H1 (cell line): ENCODE measurements around the gene PDIA6. TPM values are rescaled to one million over a fixed set of nuclear protein-coding genes. Genes with fewer than 3 reads are reported as not detected.

Experiments
- ASH2L ChIP-seq: fragments of 200-600, 300-600 bp; sonication (generic); IDR thresholded peaks from one replicate; pipeline ENCODE4 v1.7.1; 2017; ENCODE audit warnings: low read length
- BRCA1 ChIP-seq: IDR thresholded peaks from 2 replicates; pipeline ENCODE4 v1.6.1; 2012; ENCODE audit warnings: low read depth, low read length, improper control_type of control experiment
- EGR1 ChIP-seq: IDR thresholded peaks from 2 replicates; pipeline ENCODE4 v1.6.1; 2011; ENCODE audit warnings: low read depth, low read length, borderline replicate concordance
- FOSL1 ChIP-seq: IDR thresholded peaks from 2 replicates; pipeline ENCODE4 v1.6.1; 2011; ENCODE audit warnings: mild to moderate bottlenecking, low read depth, low read length, moderate library complexity; ENCODE audit not compliant: insufficient read depth
- KDM4A ChIP-seq: IDR thresholded peaks from one replicate; pipeline ENCODE4 v1.7.1; 2012; ENCODE audit warnings: low read depth, mild to moderate bottlenecking, moderate library complexity, low read length, inconsistent platforms; ENCODE audit not compliant: severe bottlenecking
- POLR2A ChIP-seq, 2 experiments: IDR thresholded peaks; 1 replicate in 1 of 2; 2 replicates in 1 of 2; pipeline ENCODE4 v1.6.1; 2011; ENCODE audit warnings: low read depth in 2 of 2, low read length in 2 of 2, mild to moderate bottlenecking in 2 of 2; ENCODE audit errors: control extremely low read depth in 1 of 2
- SIX5 ChIP-seq: IDR thresholded peaks from 2 replicates; pipeline ENCODE4 v1.6.1; 2011; ENCODE audit warnings: mild to moderate bottlenecking, low read depth, low read length
- ZNF274 ChIP-seq: IDR thresholded peaks from 2 replicates; pipeline ENCODE4 v1.7.0; 2012; ENCODE audit warnings: low read length, borderline replicate concordance; ENCODE audit errors: extremely low read depth
- polyA plus RNA-seq, 7 experiments: library from polyadenylated mRNA; depleted of rRNA in 3 of 7; stranded (reverse) in 5 of 7; unstranded in 2 of 7; fragments of >200 nt in 5 of 7; fragments of 200-250 nt in 2 of 7; gene quantifications; 1 replicate in 5 of 7; 2 replicates in 1 of 7; 4 replicates in 1 of 7; pipeline versions ENCODE4 v1.2.1 to v1.2.3, GENCODE V29; 2011 to 2013; ENCODE audit warnings: missing spikeins in 2 of 7, mixed read lengths in 2 of 7
- total RNA-seq: library from RNA; stranded (reverse); fragmentation: NEBNext Ultra II Directional; extraction: Animal tissue kit (Norgen Biotek cat#: 25700); gene quantifications from 2 replicates; pipeline ENCODE4 v1.2.1, GENCODE V29; 2021

The PDIA6 gene
- total and polyA plus RNA-seq, 2 of the 8 experiments (the other 6 are each of a cell fraction or from before 2014, with no cell fraction given) = 181 to 384 TPM

DNA sequence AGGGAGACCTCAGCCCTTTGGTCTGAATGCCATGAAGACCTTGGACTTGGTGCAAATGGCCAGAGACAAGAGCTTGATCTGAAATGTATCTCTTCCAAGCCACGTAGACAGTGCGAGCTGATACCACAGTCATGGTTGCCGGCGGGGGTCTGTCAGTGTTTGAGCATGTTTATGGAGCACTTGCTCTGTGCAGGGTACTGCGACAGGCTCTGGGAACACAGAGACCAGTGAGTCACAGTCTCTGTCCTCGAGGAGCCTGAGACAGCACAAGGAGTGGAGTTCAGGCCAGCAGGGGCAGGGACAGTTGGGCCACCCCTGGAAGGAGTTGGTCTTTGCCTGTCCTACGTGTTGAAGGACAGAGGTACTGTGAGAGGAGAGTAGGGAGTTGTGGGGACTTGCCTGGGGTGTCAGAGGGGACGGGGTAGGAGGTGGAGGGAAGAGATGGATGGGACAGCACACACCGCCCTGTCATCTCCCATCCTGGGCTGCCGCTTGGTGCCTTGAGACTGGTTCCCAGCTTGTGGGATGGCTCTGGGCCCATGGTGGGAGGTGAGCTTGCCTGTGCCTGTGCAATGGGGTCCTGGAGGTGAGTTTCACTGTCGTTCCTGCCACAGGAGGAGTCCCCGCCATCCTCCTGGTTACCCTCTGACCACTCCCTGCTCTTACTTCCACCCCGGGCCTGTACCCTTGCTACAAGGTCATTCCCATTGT lies 51.6 kb downstream of the PDIA6 start (continued):
- TF ChIP-seq EGR1 (no peak), FOSL1 (no peak), BRCA1 (no peak), SIX5 (no peak), POLR2A (IDR thresholded peaks at IDR 0.05; ENCODE audit: control extremely low read depth in 1 of 2, low read depth in 2 of 2, low read length in 2 of 2) (no peak), ASH2L (no peak), ZNF274 (no peak), KDM4A (no peak)
